Stimulated activated memory B cell treated with anti-CD40 and anti-IgM and Interleukin-4, amounts not matched to agents 10 μg/mL and 1 μg/mL and 100 μg/mL, for 72 hours (primary cell): ENCODE measurements around the gene RFESD.
"Not testable (repeated sequence)": the region's sequence is repeated elsewhere in the genome, so short reads cannot be mapped to it uniquely, and the experiment has no call there.

Experiments used
- ATAC-seq: fragments of 150-1000 bp; cut with Tn5 transposase; 2 replicates; pipeline ENCODE4 v1.10.0; 2021
- H3K27ac Mint-ChIP-seq: one replicate; pipeline ENCODE4 v1.8.0; 2022; ENCODE audit warnings: mild to moderate bottlenecking, mixed read lengths
- H3K27me3 Mint-ChIP-seq: one replicate; pipeline ENCODE4 v1.8.0; 2022; ENCODE audit warnings: mixed read lengths
- H3K36me3 Mint-ChIP-seq: one replicate; pipeline ENCODE4 v1.8.0; 2022; ENCODE audit warnings: mixed read lengths
- H3K4me1 Mint-ChIP-seq: one replicate; pipeline ENCODE4 v1.8.0; 2022; ENCODE audit warnings: mixed read lengths
- H3K4me3 Mint-ChIP-seq: one replicate; pipeline ENCODE4 v1.8.0; 2022; ENCODE audit warnings: mild to moderate bottlenecking, moderate library complexity, mixed read lengths
- H3K9me3 Mint-ChIP-seq: one replicate; pipeline ENCODE4 v1.8.0; 2022; ENCODE audit warnings: mixed read lengths

The RFESD gene

DNA sequence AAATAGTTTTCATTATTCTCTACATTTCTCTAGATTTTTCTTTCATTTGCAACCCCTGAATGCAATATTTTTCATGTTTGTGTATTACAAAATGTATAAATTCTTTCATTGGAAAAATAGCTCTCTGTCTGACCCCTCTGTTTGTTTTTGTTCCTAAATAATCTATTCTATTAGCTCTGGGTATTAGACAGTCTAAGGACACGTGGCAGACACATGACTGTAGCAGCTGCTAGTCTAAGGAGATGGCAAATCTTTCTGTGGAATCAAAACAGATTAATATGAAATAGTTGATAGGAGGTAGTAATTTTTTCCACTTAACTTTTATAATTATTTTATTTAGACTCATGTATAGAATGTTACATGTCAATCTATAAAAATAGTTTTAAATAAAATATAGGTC, 57.6 kb downstream of the RFESD start:
- Mint-ChIP-seq H3K9me3 (no peaks in the 10 kb centered on the region), H3K36me3 (no peaks in the 10 kb centered on the region), H3K27me3 (no peaks in the 10 kb centered on the region), H3K27ac (no peak overlapping the region), H3K4me1 (no peaks in the 10 kb centered on the region), H3K4me3 (no peak overlapping the region)
- no peak for ATAC-seq

DNA sequence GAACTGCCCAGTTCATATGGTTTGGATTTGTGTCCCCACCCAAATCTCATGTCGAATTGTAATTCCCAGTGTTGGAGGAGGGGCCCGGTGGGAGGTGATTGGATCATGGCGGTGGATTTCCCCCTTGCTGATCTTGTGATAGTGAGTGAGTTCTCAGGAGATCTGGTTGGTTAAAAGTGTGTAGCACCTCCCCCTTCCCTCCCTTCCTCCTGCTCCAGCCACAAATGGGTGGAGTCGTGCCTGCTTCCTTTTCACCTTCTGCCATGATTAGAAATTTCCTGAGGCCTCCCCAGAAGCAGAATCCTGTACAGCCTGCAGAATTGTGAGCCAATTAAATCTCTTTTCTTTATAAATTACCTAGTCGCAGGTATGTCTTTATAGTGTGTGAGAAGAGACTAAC, 59.6 kb downstream of the RFESD start:
- H3K27me3 Mint-ChIP-seq, H3K27ac Mint-ChIP-seq, H3K4me1 Mint-ChIP-seq, H3K4me3 Mint-ChIP-seq, ATAC-seq, H3K36me3 Mint-ChIP-seq, H3K9me3 Mint-ChIP-seq: not testable (repeated sequence)

DNA sequence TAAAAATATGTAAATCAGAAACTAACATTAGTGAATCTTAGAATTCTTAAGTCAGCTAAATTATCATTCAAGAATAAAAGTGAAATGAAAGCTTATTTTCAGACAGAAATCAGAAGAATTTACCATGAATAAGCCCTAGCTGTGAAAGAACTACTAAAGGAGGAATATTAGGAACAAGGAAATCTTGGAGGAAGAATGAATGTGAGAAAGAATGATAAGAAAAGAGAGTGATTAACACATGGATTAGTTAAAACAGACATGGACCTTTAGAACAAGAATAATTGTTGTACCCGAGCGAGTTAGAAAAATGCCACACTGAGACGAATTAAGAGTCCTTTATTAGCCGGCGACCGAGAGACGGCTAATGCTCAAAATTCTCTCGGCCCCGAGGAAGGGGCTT, 60.5 kb downstream of the RFESD start:
- Mint-ChIP-seq H3K27me3 (no peaks in the 10 kb centered on the region), H3K4me1 (no peaks in the 10 kb centered on the region), H3K27ac (no peak overlapping the region), H3K36me3 (no peaks in the 10 kb centered on the region), H3K9me3 (no peaks in the 10 kb centered on the region), H3K4me3 (no peak overlapping the region)
- ATAC-seq = no peak
